Heart left ventricle (tissue), 13 donors: Measurements from ENCODE around the gene DHX36.

Experiments used
- POLR2A ChIP-seq, 2 donors: fragments of 450-650 bp; IDR thresholded peaks; one replicate each; pipeline ENCODE4 v1.6.1; 2017; ENCODE audit warnings: antibody characterized with exemption in 2 of 2, mild to moderate bottlenecking in 2 of 2, moderate library complexity in 2 of 2
- TF ChIP-seq, protein P1 (sequence below), 12 donors: fragments of 200-600 bp; sonication (generic) in 4 of 12; IDR thresholded peaks; one replicate each; pipeline versions ENCODE4 v1.5.0 to v1.8.0; 2018 to 2022; ENCODE audit warnings: antibody characterized with exemption in 12 of 12, mild to moderate bottlenecking in 5 of 12
- donor health status: ischemic (EF 13 %, LVEDD 7.1; RV severe dilation, severe dysfunction).
- donor health status: DM: no; HTN: yes; CAD: no.
- donor health status: DM: no; HTN: no; CAD: no.
- donor health status: ischemic (EF 25% LVEDD 6.9; RV normal size, moderate dysfunction).
- donor health status: ischemic (EF 25% LVEDD 5.7; RV mildly dilated, moderate dysfunction).
- donor health status: ischemic (EF 35%, LVEDD 5.7; RV mildly dilated, moderate dysfunction).
- donor health status: nonischemic (EF 11% LVEDD 7.7; RV severe dilation, severe dysfunction).
- donor health status: DM: yes; HTN: yes; CAD: no.
- donor health status: PGD.
- donor health status: ischemic (EF 29% LVEDD 5.4; RV normal size, mild dysfunction).
- donor health status: nonischemic (EF 23%, LVEDD 6.1; RV moderate dilation, normal function).

DNA sequence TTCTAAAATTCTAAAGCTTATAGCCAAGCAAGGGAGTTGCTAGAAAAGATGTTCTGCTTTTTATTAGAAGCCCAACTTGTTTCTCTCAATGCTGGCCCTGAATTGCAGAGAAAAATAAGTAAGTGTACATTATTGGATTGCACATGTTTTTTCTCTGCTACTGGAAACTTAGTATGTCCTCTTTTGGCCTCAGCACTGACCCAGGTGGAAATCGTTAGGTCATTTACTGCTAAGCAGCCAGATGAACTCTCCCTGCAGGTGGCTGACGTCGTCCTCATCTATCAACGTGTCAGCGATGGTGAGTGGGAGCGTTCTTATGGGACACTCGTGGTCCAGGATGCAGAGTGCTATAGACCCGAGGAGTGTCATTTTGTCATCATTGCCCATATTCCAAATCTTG, 69.8 kb downstream of the DHX36 start:
- TF ChIP-seq, protein P1, sequence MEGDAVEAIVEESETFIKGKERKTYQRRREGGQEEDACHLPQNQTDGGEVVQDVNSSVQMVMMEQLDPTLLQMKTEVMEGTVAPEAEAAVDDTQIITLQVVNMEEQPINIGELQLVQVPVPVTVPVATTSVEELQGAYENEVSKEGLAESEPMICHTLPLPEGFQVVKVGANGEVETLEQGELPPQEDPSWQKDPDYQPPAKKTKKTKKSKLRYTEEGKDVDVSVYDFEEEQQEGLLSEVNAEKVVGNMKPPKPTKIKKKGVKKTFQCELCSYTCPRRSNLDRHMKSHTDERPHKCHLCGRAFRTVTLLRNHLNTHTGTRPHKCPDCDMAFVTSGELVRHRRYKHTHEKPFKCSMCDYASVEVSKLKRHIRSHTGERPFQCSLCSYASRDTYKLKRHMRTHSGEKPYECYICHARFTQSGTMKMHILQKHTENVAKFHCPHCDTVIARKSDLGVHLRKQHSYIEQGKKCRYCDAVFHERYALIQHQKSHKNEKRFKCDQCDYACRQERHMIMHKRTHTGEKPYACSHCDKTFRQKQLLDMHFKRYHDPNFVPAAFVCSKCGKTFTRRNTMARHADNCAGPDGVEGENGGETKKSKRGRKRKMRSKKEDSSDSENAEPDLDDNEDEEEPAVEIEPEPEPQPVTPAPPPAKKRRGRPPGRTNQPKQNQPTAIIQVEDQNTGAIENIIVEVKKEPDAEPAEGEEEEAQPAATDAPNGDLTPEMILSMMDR (IDR thresholded peaks at IDR 0.05): no peak
- no peak for TF ChIP-seq POLR2A (IDR thresholded peaks at IDR 0.05)
